NCI-H82 (cell line): ENCODE measurements around the gene GCNT4.

ENCODE experiments used
- DNase-seq: peaks from one replicate; lab custom pipeline; 2025; lab: John Stamatoyannopoulos, UW

The GCNT4 gene

DNA sequence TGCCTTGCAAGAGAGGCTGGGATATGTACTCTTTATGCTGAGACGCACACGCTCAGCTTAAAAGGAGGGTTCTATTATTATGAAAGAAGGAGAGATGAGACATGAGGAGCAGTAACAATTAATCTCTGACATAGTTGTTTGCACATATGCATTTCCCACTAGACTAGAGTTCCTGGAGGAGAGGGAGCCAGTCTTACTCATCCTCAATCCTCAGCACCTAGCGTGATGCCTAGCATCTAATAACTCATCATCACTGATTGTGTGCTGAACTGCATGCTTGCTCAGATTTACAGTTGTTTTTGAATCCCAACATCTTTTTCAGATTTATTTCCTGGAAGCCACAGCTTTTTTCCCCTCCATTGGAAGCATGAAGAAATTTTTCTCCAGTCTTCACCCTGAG lies 35.5 kb downstream of the GCNT4 start:
- DNase-seq, result no peak

DNA sequence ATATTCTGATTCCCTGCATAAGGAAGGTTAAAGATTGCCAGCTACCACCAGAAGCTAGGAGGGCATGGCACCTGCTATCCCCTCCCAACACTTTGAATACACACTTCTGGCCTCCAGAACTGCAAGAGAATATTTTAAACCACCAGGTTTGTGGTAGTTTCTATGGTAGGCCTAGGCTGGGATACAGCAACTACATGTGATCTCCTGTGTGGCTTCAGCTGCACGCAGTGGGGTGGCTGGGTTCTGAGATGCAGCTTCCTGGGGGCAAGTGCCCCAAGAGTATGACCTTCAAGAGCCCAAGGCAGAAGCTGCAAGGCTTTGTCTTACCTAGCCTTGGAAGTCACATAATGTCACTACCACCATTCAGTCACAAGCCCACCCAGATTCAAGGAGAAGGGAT lies 39.6 kb downstream of the GCNT4 start:
- DNase-seq, result no peak

DNA sequence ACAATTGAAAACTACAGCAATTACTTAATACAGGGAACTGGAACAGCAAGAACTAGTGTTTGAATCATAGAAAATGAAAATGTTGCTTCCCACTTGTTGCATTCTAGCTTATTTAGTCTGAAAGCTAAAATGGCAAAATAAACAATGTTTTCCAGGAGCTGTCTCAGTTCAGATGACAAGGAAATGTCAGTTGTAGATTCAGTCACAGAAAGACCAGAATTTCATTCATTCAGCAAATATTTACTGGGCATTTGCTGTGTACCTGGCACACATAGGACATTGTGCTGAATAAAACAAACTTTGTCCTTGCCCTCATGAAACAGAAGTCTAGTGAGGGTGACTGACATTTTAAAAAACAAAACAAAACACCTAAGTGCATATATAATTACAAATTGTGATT lies 41.5 kb downstream of the GCNT4 start:
- no peak for DNase-seq

DNA sequence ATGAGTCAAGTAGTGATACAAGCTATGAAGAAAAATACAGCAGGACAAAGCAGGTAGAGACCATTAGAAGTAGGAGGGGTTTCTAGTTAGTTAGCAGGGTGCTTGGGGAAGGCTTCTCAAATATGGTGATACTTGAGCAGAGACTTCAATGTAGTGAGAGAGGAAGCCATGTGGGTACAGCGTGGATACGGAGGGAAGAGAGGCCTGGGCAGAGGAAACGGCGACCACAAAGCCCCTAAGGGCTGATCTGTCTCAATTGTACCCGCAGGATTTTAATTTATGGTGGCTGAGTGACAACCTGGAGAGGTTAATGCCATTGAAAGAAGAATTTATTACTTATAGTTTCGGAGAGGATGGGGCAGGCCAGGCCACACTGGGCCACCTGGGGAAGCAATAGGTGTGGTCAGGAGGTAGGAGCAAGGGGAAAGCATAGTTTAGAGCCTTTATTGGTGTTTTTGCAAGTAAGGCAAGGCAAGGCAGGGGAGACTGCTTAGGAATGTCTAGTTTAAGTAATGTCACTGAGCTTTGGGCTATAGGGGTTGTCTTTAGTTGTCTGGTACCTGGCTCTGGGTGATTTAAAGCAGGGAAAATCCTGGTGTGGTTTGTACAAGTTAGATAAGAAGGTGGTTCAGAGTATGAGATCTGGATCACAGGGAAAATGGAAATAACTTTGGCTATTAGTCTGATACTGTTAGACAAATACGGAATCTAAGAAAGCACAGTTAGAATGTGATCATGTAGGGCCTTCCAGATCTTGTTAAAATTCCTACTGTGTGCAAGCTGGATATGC lies 42.6 kb downstream of the GCNT4 start:
- DNase-seq, result no peak

DNA sequence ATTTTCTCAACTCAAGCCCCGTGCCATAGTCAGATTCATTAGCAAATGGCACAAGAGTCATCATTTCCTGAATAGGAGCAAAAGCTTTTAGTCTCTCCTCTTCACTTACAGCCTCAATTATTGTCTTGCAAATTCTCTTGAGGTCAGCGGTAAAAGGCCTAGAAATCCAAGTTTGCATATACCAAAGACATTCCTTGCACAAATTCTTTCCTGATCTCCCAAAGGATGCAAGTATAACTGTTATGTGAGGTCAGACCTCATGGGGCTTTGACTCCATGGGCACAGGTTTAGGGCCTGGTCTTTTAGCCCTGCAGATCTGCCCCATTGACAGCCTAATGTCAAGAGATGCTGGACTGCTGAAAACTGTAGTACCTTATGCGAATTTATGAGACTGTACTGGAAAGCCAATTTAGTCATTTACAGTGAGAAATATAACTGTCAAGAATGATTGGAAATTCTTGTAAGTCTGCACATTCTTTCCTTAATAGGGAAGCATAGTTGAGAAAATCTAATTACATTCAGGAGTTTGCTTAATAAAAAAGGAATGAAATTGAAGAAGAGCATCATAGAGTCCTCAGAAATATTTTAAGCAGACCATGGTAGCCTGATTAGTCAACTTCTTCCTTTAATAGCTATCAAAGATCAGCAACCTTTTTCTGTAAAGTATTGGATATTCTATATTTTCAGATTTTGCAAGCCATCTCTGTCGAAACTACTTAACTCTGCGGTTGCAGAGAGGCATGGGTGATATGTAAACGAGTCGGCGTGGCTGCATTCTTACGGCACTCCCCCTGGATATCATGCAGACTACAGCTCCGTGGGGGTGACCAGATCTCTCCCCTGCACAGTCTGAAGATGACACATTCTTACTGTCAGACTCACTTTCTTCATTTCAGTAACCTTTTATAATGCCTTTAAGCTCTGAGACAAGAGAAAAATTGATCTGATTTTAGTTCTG lies 45.2 kb downstream of the GCNT4 start:
- no peak for DNase-seq

DNA sequence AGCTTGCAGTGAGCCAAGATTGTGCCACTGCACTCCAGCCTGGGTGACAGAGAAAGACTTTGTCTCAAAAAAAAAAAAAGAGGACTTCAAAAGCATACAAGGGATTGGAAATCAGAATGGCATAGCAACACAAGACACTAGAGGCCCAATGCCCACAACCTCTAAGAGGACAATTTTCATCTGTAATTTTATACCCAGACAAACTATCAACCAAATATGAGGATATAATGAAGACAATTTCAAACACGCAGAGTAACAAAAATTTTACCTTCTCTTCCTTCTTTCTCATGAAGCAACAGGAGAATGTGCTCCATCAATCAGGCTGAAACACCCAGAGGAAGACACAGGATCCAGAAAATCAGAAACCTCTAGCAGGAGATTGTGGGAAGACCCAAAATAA lies 46.8 kb downstream of the GCNT4 start:
- DNase-seq, result no peak
